RCC 7860 (cell line): ENCODE data around the gene NANOS3.

Experiments
- DNase-seq: peaks from one replicate; pipeline ENCODE4 v3.0.0-alpha.2; 2015; ENCODE audit warnings: low spot score
- FAIRE-seq: peaks from 2 replicates; lab custom pipeline; 2012; peaks lifted over from hg19 to GRCh38; lab: Jason Lieb, UNC

Gene NANOS3

GRCh38 chr19:13876834-13877233, at the start of gene NANOS3:
NANOS3 (plus strand) TSS chr19:13877134; CDS start chr19:13877249, 115 bp downstream.
- no peak for FAIRE-seq
- DNase-seq: no peak

DNA sequence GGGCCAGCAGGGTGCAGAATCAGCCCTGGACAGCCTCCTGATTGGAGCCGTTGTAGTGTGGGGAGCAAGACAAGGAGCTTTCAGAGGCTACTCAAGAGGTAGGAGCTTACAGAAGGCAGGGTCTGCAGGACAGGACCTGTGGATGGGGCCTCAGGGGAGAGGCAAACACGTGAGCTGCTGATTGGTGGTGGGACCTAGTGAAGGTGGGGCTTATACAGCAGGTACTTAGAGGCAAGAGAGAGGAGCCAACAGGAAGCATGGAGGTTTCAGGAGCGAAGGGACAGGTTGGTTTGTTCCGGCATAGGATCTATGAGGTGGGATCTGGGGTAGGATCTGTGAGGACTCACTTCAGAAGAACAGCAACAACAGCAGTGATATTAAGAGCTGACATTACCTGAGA, 49.3 kb upstream of the NANOS3 start:
- DNase-seq (no peak), FAIRE-seq (no peak)

- DNase-seq: no peak
- no peak for FAIRE-seq
Measured at GRCh38 chr19:13830114-13830740, 46.7 kb upstream of the NANOS3 start.

- FAIRE-seq: no peak
- no peak for DNase-seq
Measured at GRCh38 chr19:13830741-13831536, 46.0 kb upstream of the NANOS3 start.

GRCh38 chr19:13831537-13832467, 45.1 kb upstream of the NANOS3 start:
- FAIRE-seq: no peak
- no peak for DNase-seq

- peak; percentile 53 for DNase-seq
- FAIRE-seq: no peak
Measured at GRCh38 chr19:13833330-13834243, 43.3 kb upstream of the NANOS3 start.

- DNase-seq (peak; percentile 58), FAIRE-seq (no peak)
Measured at GRCh38 chr19:13834244-13835069, 42.5 kb upstream of the NANOS3 start.

- DNase-seq (no peak), FAIRE-seq (no peak)
Measured at GRCh38 chr19:13835791-13836723, 40.9 kb upstream of the NANOS3 start.

DNA sequence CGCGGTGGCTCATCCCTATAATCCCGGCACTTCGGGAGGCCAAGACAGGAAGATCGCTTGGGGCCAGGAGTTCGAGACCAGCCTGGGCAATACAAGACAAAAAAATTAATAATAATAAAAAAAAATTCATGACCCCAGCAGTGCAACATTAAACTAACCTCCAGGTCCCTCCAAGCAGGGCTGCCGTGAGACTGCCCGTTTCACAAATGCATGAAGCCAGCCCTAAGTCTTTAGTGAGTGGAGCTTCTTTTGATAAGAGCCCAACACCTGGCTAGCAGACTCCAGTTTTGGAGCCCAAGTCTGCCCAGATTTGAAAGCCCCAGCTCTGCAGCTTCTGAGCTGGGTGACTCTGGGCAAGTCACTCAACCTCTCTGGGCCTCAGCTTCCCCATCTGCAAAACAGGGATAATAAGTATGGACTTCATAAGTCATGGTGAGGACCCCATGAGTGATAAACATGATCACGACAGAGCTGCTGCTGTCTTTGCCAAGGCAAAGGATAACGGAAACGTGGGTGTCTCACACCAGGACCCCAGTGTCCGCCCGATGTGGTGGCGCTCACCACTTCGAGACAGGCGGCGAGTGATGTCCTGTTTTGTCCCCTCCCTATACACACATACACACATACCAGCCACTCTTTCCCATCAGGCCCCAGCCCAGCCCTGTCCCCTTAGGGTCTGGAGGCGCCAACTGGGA, 38.4 kb upstream of the NANOS3 start:
- no peak for FAIRE-seq
- no peak for DNase-seq

DNA sequence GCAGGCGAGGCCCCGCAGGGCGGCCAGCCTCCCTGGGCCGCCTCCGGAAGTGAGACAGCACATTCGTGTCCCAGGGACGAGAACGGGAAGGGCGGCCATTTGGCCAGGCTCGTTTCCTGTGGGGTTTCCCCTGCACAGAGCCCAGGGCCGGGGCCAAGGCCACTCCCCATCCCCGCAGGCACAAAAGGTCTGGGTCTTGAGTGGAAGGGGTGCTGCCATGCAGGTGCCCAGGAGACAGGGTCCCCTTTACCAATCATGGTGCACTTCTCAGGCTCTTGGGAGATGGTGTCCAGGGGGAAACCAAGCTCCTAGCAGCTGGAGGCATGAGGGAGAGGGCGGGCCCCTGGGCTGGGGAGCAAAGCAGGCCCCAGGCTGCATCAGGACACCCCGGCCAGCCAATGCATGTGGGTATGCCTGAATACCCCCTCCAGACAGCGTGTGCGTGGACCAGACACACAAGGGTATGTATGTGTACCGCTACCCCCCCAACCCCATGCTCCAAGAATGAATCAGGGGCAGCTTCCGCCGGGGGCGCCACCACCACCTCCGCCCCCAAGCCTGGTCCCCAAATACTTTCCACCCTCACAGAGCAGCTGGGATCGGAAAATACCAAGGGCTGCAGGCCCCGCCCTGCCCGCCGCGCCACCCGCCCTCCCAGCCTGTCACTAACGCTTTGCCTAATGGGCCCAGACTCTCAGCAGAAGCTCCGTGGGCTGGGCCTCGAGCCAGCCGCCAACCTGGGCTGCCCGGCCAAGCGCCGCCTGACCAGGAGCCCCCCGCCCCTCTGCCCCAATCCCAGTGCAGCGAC, 37.6 kb upstream of the NANOS3 start:
- DNase-seq (peak; percentile 85), FAIRE-seq (peak; percentile 53)

DNA sequence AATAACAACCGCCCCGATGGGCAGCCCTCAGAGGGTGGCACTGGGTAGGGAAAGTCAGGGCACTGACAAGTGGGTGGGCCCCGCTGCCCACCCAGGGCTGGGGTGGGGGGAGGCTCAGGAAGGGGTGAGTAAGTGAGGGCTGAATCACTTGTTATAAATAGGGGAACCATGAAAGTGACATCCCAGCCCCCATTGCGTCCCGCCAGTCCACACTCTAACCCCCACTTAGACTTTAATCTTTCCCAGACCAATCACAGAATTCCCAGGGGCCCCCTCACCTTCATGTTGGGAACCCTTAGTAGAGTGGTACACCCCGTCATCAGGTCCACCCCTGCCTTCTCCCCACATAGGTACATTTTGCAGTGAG, 37.0 kb upstream of the NANOS3 start:
- peak; percentile 31 for FAIRE-seq
- peak; percentile 84 for DNase-seq

- FAIRE-seq (peak; percentile 77), DNase-seq (peak; percentile 91)
Measured at GRCh38 chr19:13840305-13841085, 36.4 kb upstream of the NANOS3 start.

- FAIRE-seq: no peak
- DNase-seq: peak; percentile 47
Measured at GRCh38 chr19:13841086-13841961, 35.6 kb upstream of the NANOS3 start.

GRCh38 chr19:13841962-13842290, 35.0 kb upstream of the NANOS3 start:
- FAIRE-seq: no peak

More at GRCh38 chr19:13841962-13842290, 35.0 kb upstream of the NANOS3 start:
- no peak for DNase-seq
